Activated CD4-positive, alpha-beta T cell treated with anti-CD3 and anti-CD28 coated beads for 48 hours (primary cell): ENCODE results near the gene VMA21.

Experiments used
- DNase-seq: peaks from one replicate; pipeline ENCODE4 v3.0.0-alpha.2; 2020

The VMA21 gene, protein sequence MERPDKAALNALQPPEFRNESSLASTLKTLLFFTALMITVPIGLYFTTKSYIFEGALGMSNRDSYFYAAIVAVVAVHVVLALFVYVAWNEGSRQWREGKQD

GRCh38 chrX:151396825-151397740 lies at the start of gene VMA21:
Gene VMA21, plus strand, starts transcription at chrX:151397206. Its CDS starts 103 bp downstream, at chrX:151397309.
- DNase-seq, result peak; percentile 86

GRCh38 chrX:151359341-151359740 lies 37.7 kb upstream of the VMA21 start:
- DNase-seq, result no peak

GRCh38 chrX:151359931-151360871 lies 36.8 kb upstream of the VMA21 start:
- DNase-seq, result peak; percentile 51

- no peak for DNase-seq
Measured at GRCh38 chrX:151363316-151363715, 33.7 kb upstream of the VMA21 start.

DNA sequence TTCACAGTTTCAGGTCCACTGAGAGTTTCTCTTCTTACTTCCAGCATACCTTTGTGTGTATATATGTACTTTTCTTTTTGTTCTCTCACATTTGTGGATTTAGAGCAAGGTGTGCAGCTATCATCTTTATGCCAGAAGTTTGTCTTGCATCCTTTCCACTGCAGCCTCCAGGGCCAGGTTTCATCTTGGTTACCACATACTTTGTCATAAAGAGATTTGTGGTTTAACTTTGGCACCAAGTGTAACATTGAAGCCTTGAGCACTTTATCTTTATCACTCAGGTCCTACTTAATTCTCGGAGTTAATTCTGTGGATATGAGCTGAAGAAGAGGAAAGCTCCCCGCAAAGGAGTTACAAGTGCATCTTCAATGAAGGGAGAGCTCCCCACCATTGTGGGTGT lies 31.4 kb upstream of the VMA21 start:
- no peak for DNase-seq

DNA sequence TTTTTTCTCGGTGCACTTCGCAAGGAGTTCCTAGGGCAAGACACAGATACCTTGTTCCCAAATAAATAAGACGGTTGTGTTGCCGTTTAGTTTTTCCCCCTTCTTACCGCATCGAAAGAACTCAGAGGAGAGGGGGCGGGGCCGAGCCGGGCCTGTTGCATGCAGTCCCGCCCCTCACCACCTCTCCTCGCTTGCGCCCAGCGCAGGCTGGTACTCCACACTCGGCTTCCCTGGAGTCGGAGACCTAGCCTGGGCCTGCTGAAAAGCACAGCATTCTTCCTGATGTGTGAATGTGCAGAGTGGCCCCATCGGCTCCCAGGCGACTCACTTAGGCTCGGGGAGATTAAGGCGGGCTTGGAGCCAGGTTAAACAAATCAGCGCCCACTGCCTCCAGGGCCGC lies 26.1 kb upstream of the VMA21 start:
- peak; percentile 31 for DNase-seq

DNA sequence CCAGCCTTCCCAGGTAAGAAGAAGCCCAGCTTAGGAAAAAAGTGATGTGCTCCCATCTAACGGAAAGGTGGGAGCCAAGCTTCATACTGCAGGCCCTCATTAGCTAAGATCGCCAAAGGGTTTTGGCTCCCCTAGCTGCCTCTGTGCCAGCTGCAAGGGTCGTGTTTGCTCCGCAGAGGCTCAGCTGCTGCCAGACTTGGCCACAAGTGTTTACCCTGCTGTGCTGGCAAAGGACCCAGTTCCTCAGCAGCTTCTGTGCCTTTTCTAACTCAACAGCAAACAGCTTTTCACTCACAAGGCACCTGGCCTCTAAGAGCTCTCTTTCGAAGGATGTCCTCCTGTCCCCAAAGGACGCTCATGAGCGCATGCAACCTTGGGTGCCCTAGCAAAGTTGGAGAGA lies 12.2 kb upstream of the VMA21 start:
- no peak for DNase-seq

GRCh38 chrX:151386838-151387459 lies 10.1 kb upstream of the VMA21 start:
- DNase-seq, result no peak

- DNase-seq, result no peak
Measured at GRCh38 chrX:151391722-151392121, 5.3 kb upstream of the VMA21 start.

- DNase-seq, result peak; percentile 49
Measured at GRCh38 chrX:151393514-151393913, 3.5 kb upstream of the VMA21 start.

DNA sequence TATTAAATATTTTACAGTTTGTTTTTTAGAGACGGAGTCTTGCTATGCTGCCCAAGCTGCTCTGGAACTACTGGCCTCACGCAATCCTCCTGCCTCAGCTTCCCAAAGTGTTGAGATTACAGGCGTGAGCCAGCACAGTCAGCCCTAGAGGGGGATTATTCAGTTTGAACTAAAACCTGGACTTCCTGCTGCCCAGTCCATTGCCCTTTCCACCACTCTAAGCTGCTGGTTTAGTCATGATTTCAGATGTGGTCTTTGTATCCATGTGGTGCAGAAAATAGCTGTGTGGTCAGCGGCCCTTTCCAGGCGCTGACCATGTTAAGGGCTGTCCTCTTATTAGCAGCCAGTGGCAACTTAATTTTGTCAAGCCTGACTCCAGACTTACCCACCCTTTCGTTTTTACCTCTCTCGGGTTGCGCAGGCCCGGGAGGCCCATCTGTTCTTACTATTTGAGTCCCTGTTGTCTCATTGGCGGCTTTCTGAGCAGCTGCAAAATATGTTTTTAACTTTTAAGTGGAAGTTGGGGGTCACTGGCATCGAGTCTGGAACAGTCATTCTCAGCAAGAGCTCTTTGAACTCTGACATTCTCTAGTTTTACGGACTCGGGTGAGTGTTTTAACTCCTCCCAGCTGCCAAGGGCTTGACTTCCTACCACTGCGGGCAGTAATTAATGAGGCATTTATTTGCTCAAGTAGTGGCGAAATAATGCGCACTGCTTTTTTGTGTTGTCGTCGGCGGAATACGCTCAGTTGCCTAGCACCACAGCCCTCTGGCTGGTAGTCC lies 773 bp upstream of the VMA21 start:
- DNase-seq, result peak; percentile 49

DNA sequence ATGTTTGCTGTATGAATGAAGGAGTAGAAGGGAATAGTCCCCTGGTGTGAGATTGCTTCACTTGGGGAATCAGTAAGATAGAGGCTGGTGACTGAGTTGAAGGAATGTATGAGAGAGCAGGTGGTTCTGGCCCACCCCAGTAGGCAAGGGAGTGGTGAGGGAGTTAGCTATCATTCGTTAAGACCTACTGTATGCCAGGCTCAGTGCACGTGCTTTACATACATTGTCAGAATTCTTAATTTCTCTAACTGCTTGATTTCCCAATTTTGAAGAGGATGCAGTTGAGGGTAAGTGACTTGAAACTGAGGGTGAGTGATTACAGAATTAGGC lies 700 bp downstream of the VMA21 start:
- DNase-seq, result no peak

DNA sequence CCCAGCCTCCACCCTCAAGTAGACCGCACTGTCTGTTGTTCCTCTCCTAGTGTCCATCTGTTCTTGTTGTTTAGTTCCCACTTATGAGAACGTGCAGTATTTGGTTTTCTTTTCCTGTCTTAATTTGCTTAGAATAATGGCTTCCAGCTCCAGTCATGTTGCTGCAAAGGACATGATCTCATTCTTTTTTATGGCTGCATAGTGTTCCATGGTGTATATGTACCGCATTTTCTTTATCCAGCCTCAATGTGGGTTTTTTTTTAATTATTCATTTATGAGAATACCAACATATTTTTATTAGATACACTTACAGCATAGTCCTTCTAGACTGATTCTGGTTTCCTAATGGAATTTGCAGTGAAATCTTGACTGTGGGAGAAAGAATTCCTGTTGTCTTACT lies 1.3 kb downstream of the VMA21 start:
- no peak for DNase-seq

DNA sequence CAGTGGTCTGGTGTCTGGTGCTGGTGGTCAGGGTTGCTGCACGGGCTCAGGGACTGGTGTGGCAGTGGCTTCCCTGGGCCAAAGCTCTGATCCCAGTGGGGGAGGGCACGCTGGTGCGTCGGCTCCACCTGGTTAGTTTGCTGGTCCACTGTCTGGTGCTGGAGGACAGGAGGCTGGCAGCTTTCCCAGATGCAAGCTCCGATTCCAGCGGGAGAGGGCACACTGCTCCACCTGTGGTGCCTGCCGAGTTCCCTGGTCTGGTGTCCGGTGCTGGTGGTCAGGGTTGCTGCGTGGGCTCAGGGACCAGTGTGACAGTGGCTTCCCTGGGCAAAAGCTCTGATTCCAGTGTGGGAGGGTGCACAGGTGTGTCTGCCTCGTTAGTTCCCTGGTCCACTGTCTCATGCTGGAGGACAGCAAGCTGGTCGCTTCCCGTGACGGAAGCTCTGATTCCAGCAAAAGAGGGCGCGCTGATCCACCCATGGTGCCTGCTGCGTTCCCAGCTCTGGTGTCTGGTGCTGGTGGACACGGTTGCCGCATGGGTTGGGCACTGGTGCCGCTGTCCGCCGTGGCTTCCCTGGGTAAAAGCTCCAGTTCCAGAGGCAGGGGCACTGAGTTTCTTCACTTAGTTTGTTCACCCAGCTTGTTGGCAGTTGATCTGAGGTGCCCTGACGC lies 5.8 kb downstream of the VMA21 start:
- no peak for DNase-seq

DNA sequence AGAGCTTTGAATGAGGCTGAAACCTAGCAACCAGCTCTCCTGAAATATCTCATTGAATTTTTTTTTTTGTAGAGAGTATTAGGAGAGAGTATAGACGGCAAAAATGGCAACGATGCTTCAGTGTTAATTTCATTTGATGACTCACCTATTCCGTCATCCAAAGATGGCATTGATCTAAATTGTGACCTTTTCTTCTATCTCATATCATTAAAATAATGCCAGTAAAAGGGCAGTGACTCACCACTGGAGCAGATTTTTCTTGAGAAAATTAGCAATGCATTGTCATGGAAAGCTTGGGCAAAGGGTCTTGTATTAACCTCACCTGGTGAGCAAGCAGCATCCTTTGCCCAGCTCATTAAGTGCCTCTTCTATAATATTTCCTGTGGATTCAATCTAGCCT lies 19.6 kb downstream of the VMA21 start:
- no peak for DNase-seq

DNA sequence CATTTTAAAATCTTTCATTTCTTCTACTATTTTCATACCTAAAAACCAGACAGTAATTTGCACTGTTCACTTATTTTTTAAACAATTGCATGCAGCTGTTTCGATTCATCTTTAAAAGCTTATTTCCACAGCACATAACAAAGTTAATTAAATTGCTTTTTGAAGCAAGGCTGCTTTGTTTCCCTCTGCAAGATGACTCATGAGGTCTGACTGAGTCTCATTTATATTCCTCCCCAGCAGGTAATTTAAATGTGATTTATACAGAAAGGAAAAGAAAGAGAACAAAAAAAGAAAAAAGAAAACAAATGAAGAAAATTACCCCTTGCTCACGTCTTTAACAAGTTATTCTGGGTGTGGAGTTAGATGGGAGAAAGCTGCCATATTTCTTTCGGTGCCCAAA lies 22.8 kb downstream of the VMA21 start:
- no peak for DNase-seq

DNA sequence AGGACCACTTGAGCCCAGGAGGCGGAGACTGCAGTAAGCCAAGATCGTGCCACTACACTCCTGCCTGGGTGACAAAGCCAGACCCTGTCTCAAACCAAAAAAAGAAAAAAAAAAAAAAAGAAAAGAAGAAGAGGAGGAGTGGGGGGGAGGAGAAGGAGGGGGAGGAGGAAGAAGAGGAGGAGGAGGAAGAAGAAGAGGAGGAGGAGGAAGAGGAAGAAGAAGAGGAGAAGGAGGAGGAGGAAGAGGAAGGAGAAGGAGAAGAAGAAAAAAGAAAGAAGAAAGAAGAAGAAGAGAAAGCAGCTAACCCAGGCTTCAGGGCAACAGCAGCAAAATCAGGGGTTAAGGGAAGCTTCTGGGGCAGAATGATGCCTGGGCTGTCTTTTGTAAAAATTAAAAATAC lies 27.5 kb downstream of the VMA21 start:
- DNase-seq, result no peak

DNA sequence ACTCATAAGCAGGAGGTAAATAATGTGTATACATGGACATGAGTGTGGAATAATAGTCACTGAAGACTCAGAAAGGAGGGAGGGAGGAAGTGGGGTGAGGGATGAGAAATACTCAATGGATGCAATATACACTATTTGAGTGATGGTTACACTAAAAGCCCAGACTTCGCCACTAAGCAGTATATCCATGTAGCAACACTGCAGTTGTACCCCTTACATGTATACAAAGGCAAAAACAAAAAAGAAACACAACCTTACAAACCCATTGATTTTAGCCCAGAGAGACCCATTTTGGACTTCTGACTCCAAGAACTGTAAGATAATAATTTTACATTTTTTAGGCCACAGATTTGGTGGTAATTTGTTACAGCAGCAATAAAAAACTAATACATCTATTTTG lies 51.5 kb downstream of the VMA21 start:
- DNase-seq, result no peak

DNA sequence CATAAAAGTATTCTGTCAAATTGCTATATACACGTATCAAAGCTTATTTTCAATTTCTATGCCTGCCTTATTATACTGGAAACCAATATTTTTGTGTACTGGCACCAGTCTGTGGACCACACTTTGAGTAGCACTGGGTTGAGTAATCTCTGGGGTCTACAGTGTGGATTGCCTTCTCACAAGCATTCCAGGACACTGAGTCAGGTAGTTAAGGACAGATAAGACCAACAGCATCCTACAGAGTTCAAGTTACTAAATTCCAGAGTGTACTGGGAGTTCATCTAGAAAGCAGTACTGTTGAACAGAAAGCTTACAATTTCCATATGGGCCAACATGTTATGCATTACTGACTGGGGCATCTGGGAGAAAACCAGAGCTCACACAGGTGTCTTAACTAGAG lies 61.8 kb downstream of the VMA21 start:
- DNase-seq, result no peak
